Subcutaneous preadipocyte (primary cell): ENCODE results near the gene TWIST1. TPM values are rescaled to one million over a fixed set of nuclear protein-coding genes. Genes with fewer than 3 reads are reported as not detected.

Source experiments
- total RNA-seq: library from RNA; depleted of rRNA; stranded (reverse); fragments of >200 nt; gene quantifications from 2 replicates; pipeline ENCODE4 v1.2.3, GENCODE V29; 2012

TWIST1 gene
- 45.0 and 77.2 TPM in 2 replicates for total RNA-seq

DNA sequence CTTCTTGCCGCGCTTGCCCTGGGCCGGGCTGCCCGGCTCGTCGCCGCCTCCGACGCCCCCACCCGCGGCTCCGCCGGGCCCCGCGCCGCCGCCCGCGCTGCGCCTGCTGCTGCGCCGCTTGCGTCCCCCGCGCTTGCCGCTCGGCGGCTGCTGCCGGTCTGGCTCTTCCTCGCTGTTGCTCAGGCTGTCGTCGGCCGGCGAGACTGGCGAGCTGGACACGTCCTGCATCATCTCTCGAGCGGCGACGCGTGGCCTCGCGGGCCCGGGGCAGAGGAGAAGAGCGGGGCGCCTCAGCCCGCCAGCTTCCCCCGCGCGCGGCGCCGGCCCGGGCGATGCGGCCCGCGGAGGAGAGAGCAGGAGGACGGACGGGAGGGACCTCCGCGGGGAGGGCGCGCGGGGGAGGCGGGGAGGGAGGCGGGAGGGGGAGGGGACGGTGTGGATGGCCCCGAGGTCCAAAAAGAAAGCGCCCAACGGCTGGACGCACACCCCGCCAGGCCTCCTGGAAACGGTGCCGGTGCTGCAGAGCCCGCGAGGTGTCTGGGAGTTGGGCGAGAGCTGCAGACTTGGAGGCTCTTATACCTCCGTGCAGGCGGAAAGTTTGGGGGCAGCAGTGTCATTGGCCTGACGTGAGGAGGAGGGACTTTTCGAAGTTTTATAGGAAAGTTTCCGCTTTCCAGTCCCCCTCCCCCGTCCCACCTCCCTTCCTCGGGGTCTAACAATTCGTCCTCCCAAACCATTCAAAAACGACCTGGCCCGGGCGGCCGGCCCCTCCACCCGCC lies at the start of gene TWIST1:
TSS of gene TWIST1 (minus strand) at position 546 of the 779 bp plus-strand sequence. CDS start at position 231, 315 bp downstream.

DNA sequence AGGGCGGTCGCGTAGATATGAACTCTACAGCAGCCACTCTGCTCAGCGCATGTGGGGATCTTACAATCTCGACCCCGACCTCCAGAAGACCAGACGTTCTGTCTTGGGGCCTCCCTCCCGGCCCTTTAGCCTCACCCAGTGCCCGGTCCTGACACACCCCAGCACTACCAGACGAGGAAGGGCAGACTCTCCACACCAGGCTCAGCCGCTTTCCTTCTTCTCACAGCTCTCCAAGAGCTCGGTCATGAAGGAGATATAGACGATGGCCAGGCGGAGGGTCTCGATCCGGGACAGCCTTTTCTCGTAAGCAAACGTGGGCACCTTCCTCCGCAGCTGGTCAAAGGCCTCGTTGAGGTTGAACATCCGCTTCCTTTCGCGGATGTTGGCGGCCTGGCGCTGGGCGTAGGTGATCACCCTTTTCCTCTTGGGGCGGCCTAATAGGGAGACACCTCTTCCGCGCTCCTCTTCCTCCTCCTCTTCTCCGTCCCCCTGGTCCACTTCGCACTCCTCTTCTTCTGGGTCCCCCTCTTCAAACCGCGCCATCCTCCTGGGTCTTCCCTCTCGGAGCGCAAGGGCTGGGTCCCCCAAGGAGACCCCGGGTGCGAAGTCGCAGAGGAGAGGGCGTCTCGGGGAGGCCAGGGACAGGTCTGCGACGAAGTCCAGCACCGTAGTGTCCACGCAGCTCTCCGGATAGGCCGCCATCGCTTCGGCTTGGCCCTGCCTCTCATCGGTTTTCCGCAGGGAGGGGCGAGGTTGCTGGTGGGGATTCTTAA lies 27.4 kb upstream of the TWIST1 start, which contains the start of gene FERD3L:
TSS of gene FERD3L (minus strand) at position 761 of the 773 bp plus-strand sequence. CDS start at position 702, 59 bp downstream.

Other genes starting within 250 kb of the TWIST1 start
- gene FERD3L, start 27.8 kb upstream of the TWIST1 start, total RNA-seq = not detected in 2 replicates